MCF 10A (cell line): ENCODE data around the gene SLC43A3. TPM values are rescaled to one million over a fixed set of nuclear protein-coding genes. Genes with fewer than 3 reads are reported as not detected.

ENCODE experiments used
- BruUV-seq: library from RNA; stranded (reverse); fragments of 400-500 nt; replicated peaks from 2 replicates; lab custom pipeline; 2021; lab: Mats Ljungman, UMichigan
- CTCF ChIA-PET: fragments of 300-600 bp; sonication (Branson Sonifier 250); formaldehyde crosslinking; extraction: SDS; loops from one replicate; lab custom pipeline; 2021; ENCODE audit warnings: antibody characterized with exemption, inconsistent platforms; lab: Yijun Ruan, JAX
- POLR2A ChIA-PET: fragments of 300-600, 350-650 bp; sonication (Branson Sonifier 250); formaldehyde crosslinking; extraction: SDS; loops from one replicate; lab custom pipeline; 2020; ENCODE audit warnings: antibody characterized with exemption, inconsistent platforms; lab: Yijun Ruan, JAX
- DNase-seq: peaks from one replicate; pipeline ENCODE4 v3.0.0-alpha.2; 2018; ENCODE audit not compliant: unreplicated experiment
- H3K27ac Mint-ChIP-seq: one replicate; pipeline ENCODE4 v1.8.0; 2022; ENCODE audit warnings: mild to moderate bottlenecking, low read depth, mixed read lengths; ENCODE audit not compliant: unreplicated experiment
- H3K27me3 Mint-ChIP-seq: one replicate; pipeline ENCODE4 v1.8.0; 2022; ENCODE audit warnings: mixed read lengths; ENCODE audit not compliant: insufficient read depth, unreplicated experiment
- H3K36me3 Mint-ChIP-seq: one replicate; pipeline ENCODE4 v1.8.0; 2022; ENCODE audit warnings: mild to moderate bottlenecking, moderate library complexity, mixed read lengths; ENCODE audit not compliant: insufficient read depth, unreplicated experiment
- H3K4me1 Mint-ChIP-seq: one replicate; pipeline ENCODE4 v1.8.0; 2022; ENCODE audit warnings: mixed read lengths; ENCODE audit not compliant: insufficient read depth, unreplicated experiment
- H3K4me3 Mint-ChIP-seq: one replicate; pipeline ENCODE4 v1.8.0; 2022; ENCODE audit warnings: mild to moderate bottlenecking, moderate library complexity, mixed read lengths; ENCODE audit not compliant: unreplicated experiment
- H3K9me3 Mint-ChIP-seq: one replicate; pipeline ENCODE4 v1.8.0; 2022; ENCODE audit warnings: mixed read lengths; ENCODE audit not compliant: unreplicated experiment
- CTCF ChIP-seq: fragments of 200-600 bp; IDR thresholded peaks from one replicate; pipeline ENCODE4 v1.8.0; 2022; ENCODE audit warnings: antibody characterized with exemption, mild to moderate bottlenecking; ENCODE audit not compliant: unreplicated experiment
- intact Hi-C: fragments of 100-400 bp; cut with micrococcal nuclease; formaldehyde crosslinking; loops from 2 replicates; pipeline ENCODE4 v1.14.1; 2022
- total RNA-seq: library from RNA; stranded (reverse); gene quantifications from 2 replicates; pipeline ENCODE4 v1.2.3, GENCODE V29; 2022

Gene SLC43A3
- total RNA-seq, 1 experiment from 2014 or later: 112 TPM

GRCh38 chr11:57378186-57378585, 48.7 kb downstream of the SLC43A3 start:
- CTCF ChIA-PET: interaction anchor here (0.8 to 1.2 kb wide), 3 partner anchors 59 to 258 kb away, joined by 3 to 4 read pairs (median 3); no protein-coding TSS in a partner anchor

GRCh38 chr11:57377107-57377506, 49.8 kb downstream of the SLC43A3 start:
- intact Hi-C loops: no loop called here
- BruUV-seq: no TSS peak
- no peak for TF ChIP-seq CTCF
- Mint-ChIP-seq H3K27me3 (peaks cover 32% of the 10 kb centered on the region), H3K36me3 (peaks cover 6% of the 10 kb centered on the region), H3K9me3 (no peaks in the 10 kb centered on the region), H3K4me1 (no peaks in the 10 kb centered on the region), H3K27ac (no peak overlapping the region), H3K4me3 (no peak overlapping the region)
- no peak for DNase-seq
- ChIA-PET POLR2A (no interaction called here), CTCF (interaction anchor here (0.6 kb wide), 1 partner anchor 24 kb away, joined by 4 read pairs; no protein-coding TSS in a partner anchor)

More at GRCh38 chr11:57378186-57378585, 48.7 kb downstream of the SLC43A3 start:
- Mint-ChIP-seq H3K27ac (no peak overlapping the region), H3K27me3 (peaks cover 41% of the 10 kb centered on the region), H3K4me3 (no peak overlapping the region), H3K4me1 (no peaks in the 10 kb centered on the region), H3K9me3 (no peaks in the 10 kb centered on the region), H3K36me3 (peaks cover 6% of the 10 kb centered on the region)
- no TSS peak for BruUV-seq
- POLR2A ChIA-PET: no interaction called here
- TF ChIP-seq CTCF: no peak
- DNase-seq: no peak
- intact Hi-C loops: no loop called here

GRCh38 chr11:57376095-57377090, 50.5 kb downstream of the SLC43A3 start:
- Mint-ChIP-seq H3K27ac (no peak overlapping the region), H3K27me3 (peaks cover 25% of the 10 kb centered on the region), H3K36me3 (peaks cover 6% of the 10 kb centered on the region), H3K4me3 (no peak overlapping the region), H3K4me1 (no peaks in the 10 kb centered on the region), H3K9me3 (no peaks in the 10 kb centered on the region)
- intact Hi-C loops: no loop called here
- no peak for DNase-seq
- no peak for TF ChIP-seq CTCF
- no TSS peak for BruUV-seq
- CTCF ChIA-PET: interaction anchor here (0.6 kb wide), 1 partner anchor 23 kb away, joined by 4 read pairs; no protein-coding TSS in a partner anchor
- POLR2A ChIA-PET: interaction anchor here (0.6 kb wide), 1 partner anchor 24 kb away, joined by 3 read pairs; no protein-coding TSS in a partner anchor

- Mint-ChIP-seq H3K27ac (no peak overlapping the region), H3K36me3 (peaks cover 6% of the 10 kb centered on the region), H3K4me3 (no peak overlapping the region), H3K27me3 (peaks cover 16% of the 10 kb centered on the region), H3K4me1 (no peaks in the 10 kb centered on the region), H3K9me3 (no peaks in the 10 kb centered on the region)
- no TSS peak for BruUV-seq
- ChIA-PET CTCF (interaction anchor here (0.6 kb wide), 1 partner anchor 260 kb away, joined by 5 read pairs; no protein-coding TSS in a partner anchor), POLR2A (no interaction called here)
- intact Hi-C loops: no loop called here
- no peak for DNase-seq
- no peak for TF ChIP-seq CTCF
Measured at GRCh38 chr11:57375490-57375889, 51.4 kb downstream of the SLC43A3 start.
